ENCODE data around the gene CDK14.

GRCh38 chr7:91043186-91043585 lies 447.1 kb downstream of the CDK14 start:
- TF ChIP-seq CTCF (IDR thresholded peaks at IDR 0.05) (no peak), EZH2 (IDR thresholded peaks at IDR 0.05; ENCODE audit: borderline replicate concordance, insufficient read depth, low read depth, low read length, poor library complexity, severe bottlenecking) (no peak)
